Measurements from ENCODE around the gene PPP1R27.

Gene PPP1R27

DNA sequence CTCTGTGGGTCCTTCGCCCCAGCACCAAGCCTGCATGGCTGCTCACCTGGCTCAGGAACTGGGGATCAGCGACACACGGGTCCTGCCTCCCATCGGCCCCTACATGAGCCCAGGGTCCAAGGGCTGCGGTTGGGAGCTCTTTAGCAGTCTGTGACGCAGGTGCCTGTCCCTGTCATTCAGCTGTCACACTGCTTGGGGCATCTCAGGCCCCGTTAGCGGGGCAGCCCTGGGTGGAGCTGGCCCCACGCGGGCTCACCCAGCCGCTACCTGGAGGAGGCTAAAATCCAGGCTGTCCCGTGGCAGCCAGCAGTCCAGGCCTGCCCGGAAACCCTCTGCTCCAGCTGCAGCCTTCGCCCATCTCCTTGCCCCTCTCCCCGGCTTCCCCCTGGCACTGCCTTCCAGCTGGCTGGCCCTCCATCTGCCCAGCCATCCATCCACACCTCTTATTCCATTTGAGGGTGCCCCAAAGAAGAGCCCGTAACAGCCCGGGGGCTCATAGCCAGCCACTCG lies 27.6 kb downstream of the PPP1R27 start:
- DNase-seq (ENCODE audit: low read depth in 1 of 2, low spot score in 1 of 2): no peak

DNA sequence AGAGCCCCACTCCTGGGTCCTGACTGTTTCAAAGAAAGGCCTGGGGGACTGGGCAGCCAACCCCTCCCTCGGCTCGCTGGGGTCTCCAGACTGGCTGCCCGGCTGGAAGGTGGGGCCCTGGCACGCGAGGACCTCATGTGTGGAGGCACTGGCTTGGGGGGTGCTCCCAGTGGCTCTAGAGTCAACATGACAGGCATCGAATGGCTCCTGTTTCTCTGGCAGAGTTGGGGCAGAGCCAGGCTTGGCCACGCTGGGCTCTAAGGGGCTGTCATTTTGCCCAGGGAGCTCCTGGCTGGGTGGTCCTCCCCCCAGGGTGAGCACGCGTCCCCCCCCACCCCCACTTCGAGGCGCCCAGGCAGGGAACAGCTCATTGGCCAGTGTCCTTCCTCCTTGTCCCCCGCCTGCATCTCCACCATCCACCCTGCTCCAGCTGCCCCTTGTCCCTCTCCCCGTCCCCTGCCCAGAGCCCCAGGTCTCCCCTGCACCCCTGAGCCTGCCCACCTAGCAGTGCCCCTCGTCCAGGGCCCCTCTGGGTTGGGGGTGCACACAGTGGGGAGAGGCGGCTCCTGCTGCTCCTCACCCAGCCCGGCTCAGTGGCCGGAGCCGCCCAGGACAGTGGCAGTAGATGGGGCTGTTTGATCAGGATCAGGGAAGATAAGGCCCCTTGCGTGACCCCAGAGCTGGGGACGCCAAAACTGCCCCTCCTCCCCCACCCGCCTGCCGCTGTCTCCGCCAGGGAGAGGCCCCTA lies 28.2 kb downstream of the PPP1R27 start:
- no peak for DNase-seq (ENCODE audit: low read depth in 1 of 2, low spot score in 1 of 2)

DNA sequence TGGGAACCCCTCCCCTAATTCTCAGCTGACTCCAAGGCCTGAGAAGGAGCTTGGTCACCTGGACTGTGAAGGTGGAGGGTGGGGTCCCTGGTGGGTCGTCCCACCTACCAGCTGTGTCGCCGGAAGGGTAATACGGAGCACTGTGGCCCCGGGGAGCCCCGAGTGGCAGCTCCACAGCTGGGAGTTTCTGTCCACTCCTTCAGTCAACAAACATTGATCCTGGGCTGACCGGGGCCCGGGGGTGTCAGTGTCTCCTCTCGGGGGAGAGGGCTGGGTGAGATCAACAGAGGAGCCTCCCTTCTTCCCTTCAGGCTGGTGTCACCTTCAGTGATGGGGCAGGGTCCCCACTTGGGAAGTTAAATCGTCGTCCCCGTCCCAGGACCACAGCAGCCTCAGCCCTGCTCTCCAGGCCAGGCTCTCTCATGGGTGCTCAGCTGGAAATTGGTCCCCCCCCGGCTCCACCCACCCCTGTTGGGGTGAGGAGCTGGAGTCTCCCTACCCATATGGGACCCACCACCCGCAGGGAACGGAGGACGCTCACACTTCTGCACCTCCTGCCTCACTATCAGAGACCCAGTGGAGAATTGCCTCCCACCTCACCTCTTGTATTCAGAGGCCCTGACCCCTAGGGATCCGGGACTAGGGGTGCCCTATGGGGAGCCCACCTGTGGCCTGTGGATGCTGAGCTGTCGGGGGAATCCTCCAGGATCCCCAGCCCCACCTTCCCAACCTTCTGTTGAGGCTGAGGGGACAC lies 29.0 kb downstream of the PPP1R27 start:
- no peak for DNase-seq (ENCODE audit: low read depth in 1 of 2, low spot score in 1 of 2)

GRCh38 chr17:81804559-81805399 lies 30.1 kb downstream of the PPP1R27 start:
- DNase-seq (ENCODE audit: low read depth in 1 of 2, low spot score in 1 of 2): no peak

DNA sequence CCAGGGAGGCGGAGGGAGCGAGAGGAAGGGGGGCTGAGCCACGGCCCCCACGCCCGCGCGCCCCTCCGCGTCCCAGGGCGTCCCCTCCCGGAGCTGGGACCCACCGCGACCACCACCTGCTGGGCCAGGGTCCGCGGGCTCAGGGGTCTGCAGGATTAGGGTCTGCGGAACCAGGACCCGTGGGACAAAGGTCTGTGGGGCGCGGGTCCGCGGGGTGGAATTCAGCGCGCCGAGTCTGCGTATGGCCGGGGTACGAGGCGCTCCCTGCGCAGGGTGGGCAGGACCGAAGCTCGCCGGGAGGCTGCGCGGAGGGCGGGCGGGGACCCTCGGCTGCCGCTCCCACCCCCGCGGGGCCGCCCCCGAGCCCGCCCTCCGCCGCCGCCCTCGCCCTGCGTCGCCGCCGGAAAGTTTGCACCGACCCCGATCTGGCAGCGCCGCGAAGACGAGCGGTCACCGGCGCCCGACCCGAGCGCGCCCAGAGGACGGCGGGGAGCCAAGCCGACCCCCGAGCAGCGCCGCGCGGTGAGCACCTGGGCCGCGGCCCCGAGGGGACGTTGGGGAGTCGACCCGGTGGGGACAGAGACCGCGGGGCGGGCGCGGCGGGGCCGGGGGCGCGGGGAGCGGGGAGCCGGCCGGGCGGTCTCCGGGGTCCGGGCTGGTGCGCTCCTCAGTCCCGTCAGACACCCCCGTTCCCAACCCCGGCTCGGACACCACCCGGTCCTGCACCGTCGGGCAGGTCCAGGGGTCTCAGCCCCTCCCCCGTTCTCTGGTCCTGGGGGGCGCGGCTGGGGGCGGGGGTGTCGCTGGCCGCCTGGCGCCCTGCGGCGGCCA lies 30.9 kb downstream of the PPP1R27 start, which contains the start of gene GCGR:
GCGR (plus strand) TSS at position 423 of the 831 bp plus-strand sequence. CDS start 4,869 bp downstream, outside the sequence.
- DNase-seq (ENCODE audit: low read depth in 1 of 2, low spot score in 1 of 2): no peak

GRCh38 chr17:81802856-81803643 lies 31.8 kb downstream of the PPP1R27 start:
- DNase-seq (ENCODE audit: low read depth in 1 of 2, low spot score in 1 of 2): no peak

DNA sequence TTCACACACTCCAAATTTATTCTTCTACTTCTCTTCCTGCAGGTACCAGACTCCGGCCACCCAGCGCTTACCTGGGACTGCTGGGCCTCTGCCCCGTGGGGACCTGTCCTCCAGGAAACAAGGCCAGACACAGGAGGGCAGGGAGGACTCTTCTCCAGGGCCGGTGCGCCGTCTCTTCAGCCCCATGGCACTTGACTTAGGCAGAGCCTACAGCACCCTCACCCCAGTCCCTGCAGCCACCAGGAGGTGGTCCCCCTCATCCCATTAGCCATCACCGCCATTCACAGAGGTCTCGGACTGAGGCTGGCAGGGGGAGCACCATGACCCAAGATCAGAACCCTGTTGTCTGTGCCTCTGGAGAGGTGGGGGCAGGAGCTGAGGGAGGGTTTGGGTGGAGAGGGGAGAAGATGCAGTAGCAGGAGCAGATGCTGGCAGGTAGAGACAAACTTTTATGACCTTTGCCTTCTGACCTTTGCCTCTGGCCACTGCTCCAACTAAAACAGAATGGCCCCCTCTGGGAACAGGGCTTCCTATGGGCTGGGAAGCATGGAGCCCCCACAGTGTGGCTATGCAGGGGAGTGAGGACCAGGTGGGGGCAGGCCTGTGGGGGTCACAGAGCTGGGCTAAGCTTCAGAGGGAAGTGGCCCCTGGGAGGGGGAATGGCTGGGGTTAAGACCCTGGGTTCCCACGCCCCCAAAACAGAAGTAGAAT lies 32.6 kb downstream of the PPP1R27 start:
- no peak for DNase-seq (ENCODE audit: low read depth in 1 of 2, low spot score in 1 of 2)

DNA sequence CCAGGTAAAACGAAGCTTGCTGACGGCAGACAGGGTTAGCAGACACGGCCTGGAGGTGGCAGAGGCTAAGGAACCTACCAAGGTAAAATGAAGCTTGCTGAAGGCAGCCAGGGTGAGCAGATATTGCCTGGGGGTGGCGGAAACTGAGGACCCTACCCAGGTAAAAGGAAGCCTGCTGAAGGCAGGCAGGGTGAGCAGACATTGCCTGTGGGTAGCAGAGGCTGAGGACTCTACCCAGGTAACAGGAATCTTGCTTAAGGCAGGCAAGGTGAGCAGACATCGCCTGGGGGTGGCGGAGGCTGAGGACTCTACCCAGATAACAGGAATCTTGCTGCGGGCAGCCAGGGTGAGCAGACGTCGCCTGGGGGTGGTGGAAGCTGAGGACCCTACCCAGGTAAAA lies 33.5 kb downstream of the PPP1R27 start:
- no peak for DNase-seq (ENCODE audit: low read depth in 1 of 2, low spot score in 1 of 2)

DNA sequence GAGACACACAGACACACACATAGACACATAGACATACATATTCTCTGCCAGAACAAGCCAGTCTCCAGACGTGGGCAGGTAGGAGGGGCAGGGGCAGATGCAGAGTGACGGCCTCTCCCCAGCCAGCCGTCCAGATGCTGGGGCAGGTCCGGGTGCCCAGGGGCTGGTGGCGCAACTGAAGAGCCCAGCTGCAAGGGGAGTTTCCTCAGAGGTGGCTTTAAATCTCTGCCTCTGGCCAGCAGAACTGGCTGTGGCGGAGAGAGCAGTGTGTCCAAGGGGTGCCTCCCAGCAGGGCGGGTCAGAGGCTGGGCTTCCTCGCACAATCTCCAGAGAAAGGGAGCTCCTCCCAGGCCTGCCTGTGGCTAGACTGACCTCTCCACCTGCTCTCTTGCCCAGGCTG lies 40.3 kb downstream of the PPP1R27 start:
- no peak for DNase-seq (ENCODE audit: low read depth in 1 of 2, low spot score in 1 of 2)

DNA sequence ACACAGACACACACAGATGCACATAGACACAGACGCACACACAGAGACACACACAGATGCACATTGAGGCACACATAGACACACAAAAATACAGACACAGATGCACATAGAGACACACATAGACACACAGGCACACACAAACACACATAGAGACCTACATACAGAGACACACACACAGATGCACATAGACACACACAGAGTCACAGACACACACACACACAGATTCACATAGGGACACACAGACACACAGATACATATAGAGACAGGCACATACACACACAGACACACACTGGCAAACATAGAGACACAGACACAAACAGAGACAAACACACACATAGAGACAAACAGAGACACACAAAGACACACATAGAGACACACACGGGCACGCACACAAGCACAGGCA lies 40.8 kb downstream of the PPP1R27 start:
- DNase-seq (ENCODE audit: low read depth in 1 of 2, low spot score in 1 of 2): no peak

- DNase-seq (ENCODE audit: low read depth in 1 of 2, low spot score in 1 of 2): no peak
These were observed 41.9 kb downstream of the PPP1R27 start for GRCh38 chr17:81792675-81793615.

Measured in activated CD4-positive, alpha-beta T cell treated with anti-CD3 and anti-CD28 coated beads, Interleukin-2, amount 50 U/mL, for 24 hours (primary cell).